ENCODE results near the gene KDM4F. TPM values are rescaled to one million over a fixed set of nuclear protein-coding genes. Genes with fewer than 3 reads are reported as not detected.
"Not testable (repeated sequence)": the region's sequence is repeated elsewhere in the genome, so short reads cannot be mapped to it uniquely, and the experiment has no call there.

The KDM4F gene
- total RNA-seq, 1 donor from 2014 or later, result not detected

DNA sequence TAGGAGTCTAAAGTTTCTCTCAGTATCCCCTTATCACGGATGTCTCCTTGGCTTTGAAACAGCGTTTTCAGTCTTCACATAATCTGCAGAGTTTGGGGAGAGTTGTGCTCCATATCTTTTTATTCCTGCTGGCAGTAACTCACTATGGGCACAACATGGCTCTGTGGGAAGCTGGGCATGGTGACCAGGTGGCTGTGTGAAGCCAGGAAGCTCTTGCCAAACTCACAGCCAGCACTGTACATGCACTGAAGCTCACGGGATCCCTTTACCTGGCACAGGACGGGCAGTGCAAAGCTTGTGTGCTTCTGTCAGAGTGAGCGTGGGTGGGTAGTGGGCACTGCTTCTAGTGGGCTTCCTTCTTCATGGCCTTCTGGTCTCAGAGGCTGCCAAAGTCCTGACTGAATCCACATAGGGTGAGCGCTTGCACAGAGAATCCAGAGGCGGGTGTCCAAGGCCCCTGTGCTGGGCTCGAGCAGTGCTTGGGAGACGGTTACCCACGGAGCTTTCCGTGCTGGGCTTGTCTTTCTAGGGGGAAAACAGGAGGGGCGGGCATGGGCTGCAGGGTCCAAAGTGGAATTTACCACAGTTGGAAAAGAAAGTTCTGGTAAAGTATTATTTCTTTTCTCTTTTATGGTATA lies 34.9 kb upstream of the KDM4F start:
- DNase-seq (ENCODE audit: low spot score), result no peak
- no peaks in the 10 kb centered on the region for H3K9me3 ChIP-seq (ENCODE audit: low read depth)
- no peaks in the 10 kb centered on the region for H3K4me1 Mint-ChIP-seq
- H3K9ac ChIP-seq, result no peak overlapping the region
- H3K27me3 Mint-ChIP-seq (ENCODE audit: insufficient read depth, low read depth), result no peaks in the 10 kb centered on the region
- no peak overlapping the region for H2AFZ ChIP-seq (replicated peaks)
- no peaks in the 10 kb centered on the region for H3F3A ChIP-seq (ENCODE audit: low read depth)
- H3K4me3 ChIP-seq, result no peak overlapping the region
- H3K4me3 Mint-ChIP-seq, result no peak overlapping the region
- no peaks in the 10 kb centered on the region for H4K20me1 ChIP-seq (ENCODE audit: low read depth)
- peaks cover 15% of the 10 kb centered on the region for H3K27me3 ChIP-seq
- H3K4me1 ChIP-seq, result no peaks in the 10 kb centered on the region
- TF ChIP-seq, protein P1, sequence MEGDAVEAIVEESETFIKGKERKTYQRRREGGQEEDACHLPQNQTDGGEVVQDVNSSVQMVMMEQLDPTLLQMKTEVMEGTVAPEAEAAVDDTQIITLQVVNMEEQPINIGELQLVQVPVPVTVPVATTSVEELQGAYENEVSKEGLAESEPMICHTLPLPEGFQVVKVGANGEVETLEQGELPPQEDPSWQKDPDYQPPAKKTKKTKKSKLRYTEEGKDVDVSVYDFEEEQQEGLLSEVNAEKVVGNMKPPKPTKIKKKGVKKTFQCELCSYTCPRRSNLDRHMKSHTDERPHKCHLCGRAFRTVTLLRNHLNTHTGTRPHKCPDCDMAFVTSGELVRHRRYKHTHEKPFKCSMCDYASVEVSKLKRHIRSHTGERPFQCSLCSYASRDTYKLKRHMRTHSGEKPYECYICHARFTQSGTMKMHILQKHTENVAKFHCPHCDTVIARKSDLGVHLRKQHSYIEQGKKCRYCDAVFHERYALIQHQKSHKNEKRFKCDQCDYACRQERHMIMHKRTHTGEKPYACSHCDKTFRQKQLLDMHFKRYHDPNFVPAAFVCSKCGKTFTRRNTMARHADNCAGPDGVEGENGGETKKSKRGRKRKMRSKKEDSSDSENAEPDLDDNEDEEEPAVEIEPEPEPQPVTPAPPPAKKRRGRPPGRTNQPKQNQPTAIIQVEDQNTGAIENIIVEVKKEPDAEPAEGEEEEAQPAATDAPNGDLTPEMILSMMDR (IDR thresholded peaks at IDR 0.05), result no peak
- no peak for TF ChIP-seq EZH2phosphoT487 (IDR thresholded peaks at IDR 0.05)
- TF ChIP-seq EZH2 (IDR thresholded peaks at IDR 0.05), result no peak
- H3K27ac ChIP-seq, result no peak overlapping the region
- no peak overlapping the region for H3K27ac Mint-ChIP-seq
- H3K79me2 ChIP-seq (ENCODE audit: low read depth), result no peaks in the 10 kb centered on the region
- H3K4me2 ChIP-seq, result no peak overlapping the region
- no peaks in the 10 kb centered on the region for H3K36me3 Mint-ChIP-seq
- H3K36me3 ChIP-seq, result no peaks in the 10 kb centered on the region
- no peaks in the 10 kb centered on the region for H3K9me3 Mint-ChIP-seq

GRCh38 chr11:95016139-95016538 lies 33.1 kb upstream of the KDM4F start:
- H3K27ac Mint-ChIP-seq, result no peak overlapping the region
- Histone ChIP-seq H3K27ac (no peak overlapping the region), H3K4me2 (no peak overlapping the region), H3K4me1 (no peaks in the 10 kb centered on the region), H3F3A (ENCODE audit: low read depth) (no peaks in the 10 kb centered on the region), H3K36me3 (no peaks in the 10 kb centered on the region), H4K20me1 (ENCODE audit: low read depth) (no peaks in the 10 kb centered on the region), H3K9me3 (ENCODE audit: low read depth) (no peaks in the 10 kb centered on the region), H3K79me2 (ENCODE audit: low read depth) (no peaks in the 10 kb centered on the region), H3K9ac (no peak overlapping the region), H3K4me3 (no peak overlapping the region), H2AFZ (replicated peaks) (peak overlapping the region; percentile 54), H3K27me3 (no peaks in the 10 kb centered on the region)
- no peak for DNase-seq (ENCODE audit: low spot score)
- TF ChIP-seq EZH2 (IDR thresholded peaks at IDR 0.05) (no peak), EZH2phosphoT487 (IDR thresholded peaks at IDR 0.05) (no peak)
- TF ChIP-seq, protein P1 (IDR thresholded peaks at IDR 0.05), result no peak
- H3K4me3 Mint-ChIP-seq, result no peak overlapping the region
- H3K4me1 Mint-ChIP-seq, result no peaks in the 10 kb centered on the region
- H3K9me3 Mint-ChIP-seq, result no peaks in the 10 kb centered on the region
- H3K36me3 Mint-ChIP-seq, result no peaks in the 10 kb centered on the region
- H3K27me3 Mint-ChIP-seq (ENCODE audit: insufficient read depth, low read depth), result no peaks in the 10 kb centered on the region

GRCh38 chr11:95021468-95021867 lies 27.8 kb upstream of the KDM4F start:
- H3K79me2 ChIP-seq (ENCODE audit: low read depth); H3K4me2 ChIP-seq; DNase-seq (ENCODE audit: low spot score); H3K4me3 ChIP-seq; H3K4me3 Mint-ChIP-seq; H3K9me3 Mint-ChIP-seq; H2AFZ ChIP-seq (replicated peaks); H3K27ac Mint-ChIP-seq; H3K27ac ChIP-seq; H3F3A ChIP-seq (ENCODE audit: low read depth); H3K4me1 ChIP-seq; H3K36me3 Mint-ChIP-seq; H3K4me1 Mint-ChIP-seq; H3K36me3 ChIP-seq; H3K27me3 Mint-ChIP-seq (ENCODE audit: insufficient read depth, low read depth); H3K9ac ChIP-seq; H3K9me3 ChIP-seq (ENCODE audit: low read depth); H4K20me1 ChIP-seq (ENCODE audit: low read depth); H3K27me3 ChIP-seq: not testable (repeated sequence)

- H3K4me1 Mint-ChIP-seq, result no peaks in the 10 kb centered on the region
- H3K27me3 Mint-ChIP-seq (ENCODE audit: insufficient read depth, low read depth), result no peaks in the 10 kb centered on the region
- Histone ChIP-seq H3K4me2 (no peak within 1 kb of the TSS), H3K36me3 (no peaks in the 10 kb centered on the region), H3K79me2 (ENCODE audit: low read depth) (no peaks in the 10 kb centered on the region), H4K20me1 (ENCODE audit: low read depth) (no peaks in the 10 kb centered on the region), H3K27ac (no peak within 1 kb of the TSS), H3K9me3 (ENCODE audit: low read depth) (no peaks in the 10 kb centered on the region), H3K9ac (no peak within 1 kb of the TSS), H2AFZ (replicated peaks) (no peak within 1 kb of the TSS), H3K4me1 (no peaks in the 10 kb centered on the region), H3F3A (ENCODE audit: low read depth) (no peaks in the 10 kb centered on the region), H3K27me3 (no peaks in the 10 kb centered on the region), H3K4me3 (no peak within 1 kb of the TSS)
- TF ChIP-seq EZH2phosphoT487 (IDR thresholded peaks at IDR 0.05) (no peak), EZH2 (IDR thresholded peaks at IDR 0.05) (no peak)
- TF ChIP-seq, protein P1 (IDR thresholded peaks at IDR 0.05), result no peak
- no peaks in the 10 kb centered on the region for H3K36me3 Mint-ChIP-seq
- H3K27ac Mint-ChIP-seq, result no peak within 1 kb of the TSS
- DNase-seq (ENCODE audit: low spot score), result no peak
- no peak within 1 kb of the TSS for H3K4me3 Mint-ChIP-seq
- H3K9me3 Mint-ChIP-seq, result no peaks in the 10 kb centered on the region
Observed at GRCh38 chr11:95024958-95025357, 24.3 kb upstream of the KDM4F start, which contains the start of gene KDM4E. KDM4E (plus strand) TSS chr11:95025258; CDS start chr11:95025558, 300 bp downstream.

DNA sequence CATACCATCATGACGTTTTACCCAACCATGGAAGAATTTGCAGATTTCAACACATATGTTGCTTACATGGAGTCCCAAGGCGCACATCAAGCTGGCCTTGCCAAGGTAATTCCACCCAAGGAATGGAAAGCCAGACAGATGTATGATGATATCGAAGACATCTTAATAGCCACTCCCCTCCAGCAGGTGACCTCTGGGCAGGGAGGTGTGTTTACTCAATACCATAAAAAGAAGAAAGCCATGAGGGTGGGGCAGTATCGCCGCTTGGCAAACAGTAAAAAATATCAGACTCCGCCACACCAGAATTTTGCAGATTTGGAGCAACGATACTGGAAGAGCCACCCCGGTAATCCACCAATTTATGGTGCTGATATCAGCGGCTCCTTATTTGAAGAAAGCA lies 23.6 kb upstream of the KDM4F start:
- H3K9ac ChIP-seq; H3K4me3 Mint-ChIP-seq; H3K9me3 ChIP-seq (ENCODE audit: low read depth); H2AFZ ChIP-seq (replicated peaks); H3K9me3 Mint-ChIP-seq; H3K27ac Mint-ChIP-seq; H3K4me2 ChIP-seq; H3K79me2 ChIP-seq (ENCODE audit: low read depth); DNase-seq (ENCODE audit: low spot score); H3K36me3 ChIP-seq; H3K27me3 ChIP-seq; H3K27me3 Mint-ChIP-seq (ENCODE audit: insufficient read depth, low read depth); H3F3A ChIP-seq (ENCODE audit: low read depth); H3K4me1 Mint-ChIP-seq; H3K27ac ChIP-seq; H3K4me1 ChIP-seq; H3K36me3 Mint-ChIP-seq; H3K4me3 ChIP-seq; H4K20me1 ChIP-seq (ENCODE audit: low read depth): not testable (repeated sequence)

Data from neural progenitor cell (in vitro differentiated cells).